D721Med (cell line): ENCODE measurements around the gene AKAP7.

Experiments used
- DNase-seq: peaks from one replicate; pipeline ENCODE4 v3.0.0; 2011; ENCODE audit warnings: low spot score; ENCODE audit not compliant: insufficient read length
- FAIRE-seq: peaks from 2 replicates; lab custom pipeline; 2011; peaks lifted over from hg19 to GRCh38; lab: Jason Lieb, UNC
- CTCF ChIP-seq: IDR thresholded peaks from 2 replicates; pipeline ENCODE4 v1.5.1; 2012; ENCODE audit warnings: mild to moderate bottlenecking, control low read depth; ENCODE audit not compliant: insufficient read depth; ENCODE audit errors: missing control alignments

The AKAP7 gene

GRCh38 chr6:131122516-131122915 lies 12.8 kb upstream of the AKAP7 start:
- DNase-seq, result no peak
- peak; percentile 96 for FAIRE-seq
- no peak for TF ChIP-seq CTCF

- FAIRE-seq, result no peak
- no peak for TF ChIP-seq CTCF
Observed at GRCh38 chr6:131124336-131125071, 10.8 kb upstream of the AKAP7 start.

GRCh38 chr6:131125431-131125830 lies 9.8 kb upstream of the AKAP7 start:
- FAIRE-seq, result no peak
- TF ChIP-seq CTCF, result no peak

More at GRCh38 chr6:131124336-131125071, 10.8 kb upstream of the AKAP7 start:
- no peak for DNase-seq

GRCh38 chr6:131129689-131130553 lies 5.3 kb upstream of the AKAP7 start:
- TF ChIP-seq CTCF, result no peak
- DNase-seq, result no peak
- FAIRE-seq, result no peak

More at GRCh38 chr6:131125431-131125830, 9.8 kb upstream of the AKAP7 start:
- no peak for DNase-seq

- no peak for TF ChIP-seq CTCF
- DNase-seq (no peak), FAIRE-seq (no peak)
Observed at GRCh38 chr6:131130554-131130940, 4.7 kb upstream of the AKAP7 start.

- FAIRE-seq, result no peak
Observed at GRCh38 chr6:131132360-131132759, 2.9 kb upstream of the AKAP7 start.

More at GRCh38 chr6:131132360-131132759, 2.9 kb upstream of the AKAP7 start:
- no peak for TF ChIP-seq CTCF
- no peak for DNase-seq
